GM18861 (cell line): Measurements from ENCODE around the gene CDC42.
"Not testable (repeated sequence)": the region's sequence is repeated elsewhere in the genome, so short reads cannot be mapped to it uniquely, and the experiment has no call there.

Source experiments
- ATAC-seq: cut with Tn5 transposase; IDR thresholded peaks from one replicate; pipeline ENCODE4 v1.9.1; 2021; ENCODE audit not compliant: unreplicated experiment

The CDC42 gene

GRCh38 chr1:22064751-22065402 lies 12.4 kb downstream of the CDC42 start:
- ATAC-seq, result no peak

GRCh38 chr1:22071511-22071910 lies 19.0 kb downstream of the CDC42 start:
- ATAC-seq, result no peak

GRCh38 chr1:22074803-22075202 lies 22.3 kb downstream of the CDC42 start:
- ATAC-seq, result no peak

- ATAC-seq, result no peak
Observed at GRCh38 chr1:22075718-22076117, 23.2 kb downstream of the CDC42 start.

- ATAC-seq, result no peak
Observed at GRCh38 chr1:22076346-22076745, 23.8 kb downstream of the CDC42 start.

GRCh38 chr1:22077728-22078127 lies 25.2 kb downstream of the CDC42 start:
- ATAC-seq, result no peak

- ATAC-seq, result no peak
Observed at GRCh38 chr1:22078133-22078532, 25.6 kb downstream of the CDC42 start.

GRCh38 chr1:22080191-22080590 lies 27.7 kb downstream of the CDC42 start:
- ATAC-seq, result no peak

- no peak for ATAC-seq
Observed at GRCh38 chr1:22088331-22088730, 35.8 kb downstream of the CDC42 start.

- ATAC-seq, result no peak
Observed at GRCh38 chr1:22089134-22089571, 36.6 kb downstream of the CDC42 start.

GRCh38 chr1:22089787-22090186 lies 37.3 kb downstream of the CDC42 start:
- ATAC-seq, result no peak

GRCh38 chr1:22090867-22091266 lies 38.4 kb downstream of the CDC42 start:
- no peak for ATAC-seq

- not testable (repeated sequence) for ATAC-seq
Observed at GRCh38 chr1:22092026-22092768, 39.7 kb downstream of the CDC42 start.

- ATAC-seq, result no peak
Observed at GRCh38 chr1:22093513-22093912, 41.0 kb downstream of the CDC42 start.

- ATAC-seq, result no peak
Observed at GRCh38 chr1:22096036-22096435, 43.5 kb downstream of the CDC42 start.

- no peak for ATAC-seq
Observed at GRCh38 chr1:22096463-22096862, 44.0 kb downstream of the CDC42 start.

- ATAC-seq, result no peak
Observed at GRCh38 chr1:22098752-22099151, 46.2 kb downstream of the CDC42 start.

GRCh38 chr1:22100168-22100567 lies 47.7 kb downstream of the CDC42 start:
- ATAC-seq, result no peak

GRCh38 chr1:22101199-22101598 lies 48.7 kb downstream of the CDC42 start:
- no peak for ATAC-seq

- ATAC-seq, result no peak
Observed at GRCh38 chr1:22101995-22102394, 49.5 kb downstream of the CDC42 start.

- no peak for ATAC-seq
Observed at GRCh38 chr1:22102746-22103145, 50.2 kb downstream of the CDC42 start.

- ATAC-seq, result no peak
Observed at GRCh38 chr1:22104094-22104493, 51.6 kb downstream of the CDC42 start.
